K562 (cell line): ENCODE data around the gene DLGAP1. TPM values are rescaled to one million over a fixed set of nuclear protein-coding genes. Genes with fewer than 3 reads are reported as not detected.

Experiments used
- ATAC-seq: fragments of 200-7000 bp; cut with Tn5 transposase; 3 replicates; pipeline ENCODE4 v1.9.1; 2020; ENCODE audit warnings: moderate library complexity
- BruUV-seq: library from RNA; stranded (reverse); fragments of 400-500 nt; replicated peaks from 2 replicates; lab custom pipeline; 2021; lab: Mats Ljungman, UMichigan
- CTCF ChIA-PET: fragments of 300-600 bp; formaldehyde crosslinking; extraction: SDS; loops from one replicate; lab custom pipeline; 2021; ENCODE audit warnings: low intra/inter-chr PET ratio; lab: Yijun Ruan, JAX
- POLR2A ChIA-PET: fragments of 300-600, 350-650 bp; sonication (Branson Sonifier 250); formaldehyde crosslinking; extraction: SDS; loops from one replicate; lab custom pipeline; 2021; ENCODE audit warnings: antibody characterized with exemption, inconsistent platforms; lab: Yijun Ruan, JAX
- DNase-seq, 4 experiments: peaks; one replicate each; pipeline versions ENCODE4 v3.0.0 to v3.0.0-alpha.2; 2011 to 2018; ENCODE audit warnings: low spot score in 3 of 4, mixed read lengths in 3 of 4; ENCODE audit errors: extremely low read depth in 1 of 4
- FAIRE-seq: peaks from 2 replicates; lab custom pipeline; 2011; peaks lifted over from hg19 to GRCh38; lab: Jason Lieb, UNC
- H2AFZ ChIP-seq: 2 replicates; pipeline ENCODE4 v1.6.0; 2011; ENCODE audit warnings: low read depth, low read length, control low read depth, inconsistent platforms
- H3K27ac ChIP-seq: fragments of 200-600 bp; 3 replicates; pipeline ENCODE4 v1.8.0; 2011; ENCODE audit warnings: low read depth, mild to moderate bottlenecking, control low read depth, inconsistent platforms, low read length, moderate library complexity, mixed read lengths; ENCODE audit errors: extremely low read depth
- H3K27me3 ChIP-seq, 2 experiments: fragments of 300-600 bp in 1 of 2; 2 replicates in 1 of 2; 3 replicates in 1 of 2; pipeline versions ENCODE4 v1.6.0 to v1.8.0; 2011; ENCODE audit warnings: inconsistent platforms in 2 of 2, low read length in 2 of 2, mild to moderate bottlenecking in 1 of 2, mixed read lengths in 1 of 2, moderate library complexity in 1 of 2; ENCODE audit not compliant: control insufficient read depth in 2 of 2, insufficient read depth in 2 of 2
- H3K36me3 ChIP-seq: fragments of 300-600 bp; 3 replicates; pipeline ENCODE4 v1.8.0; 2011; ENCODE audit warnings: mild to moderate bottlenecking, low read length, inconsistent platforms; ENCODE audit not compliant: control insufficient read depth, insufficient read depth
- H3K4me1 ChIP-seq, 2 experiments: fragments of 200-600 bp in 1 of 2; replicated peaks in 1 of 2; 2 replicates in 1 of 2; 3 replicates in 1 of 2; pipeline versions ENCODE4 v1.5.1 to v1.8.0; 2011; ENCODE audit warnings: inconsistent platforms in 2 of 2, low read length in 2 of 2, mild to moderate bottlenecking in 1 of 2, mixed read lengths in 1 of 2, moderate library complexity in 1 of 2; ENCODE audit not compliant: control insufficient read depth in 2 of 2, insufficient read depth in 2 of 2
- H3K4me2 ChIP-seq: 2 replicates; pipeline ENCODE4 v1.6.1; 2011; ENCODE audit warnings: low read length, control low read depth, inconsistent platforms, mixed read lengths; ENCODE audit not compliant: insufficient read depth
- H3K4me3 ChIP-seq: fragments of 200-600 bp; sonication (generic), shearing (Covaris generic); 2 replicates; pipeline ENCODE4 v1.5.1; 2016; ENCODE audit warnings: control low read depth, inconsistent platforms
- H3K79me2 ChIP-seq: fragments of 200-600 bp; 3 replicates; pipeline ENCODE4 v1.8.0; 2011; ENCODE audit warnings: low read length, inconsistent platforms; ENCODE audit not compliant: control insufficient read depth, insufficient read depth
- H3K9ac ChIP-seq, 2 experiments: 2 replicates each; pipeline versions ENCODE4 v1.6.0 to v1.6.1; 2011; ENCODE audit warnings: low read depth in 2 of 2, low read length in 2 of 2, control low read depth in 1 of 2, inconsistent platforms in 1 of 2, mild to moderate bottlenecking in 1 of 2, mixed read lengths in 1 of 2; ENCODE audit not compliant: insufficient read depth in 1 of 2
- H3K9me1 ChIP-seq: one replicate; pipeline ENCODE4 v1.6.0; 2011; ENCODE audit warnings: inconsistent platforms, mild to moderate bottlenecking, low read length, moderate library complexity; ENCODE audit not compliant: control insufficient read depth, insufficient read depth
- H3K9me3 ChIP-seq: replicated peaks from 2 replicates; pipeline ENCODE4 v1.5.1; 2011; ENCODE audit warnings: low read depth, low read length, inconsistent platforms; ENCODE audit not compliant: control insufficient read depth, insufficient read depth
- H4K20me1 ChIP-seq: replicated peaks from 2 replicates; pipeline ENCODE4 v1.6.1; 2011; ENCODE audit warnings: low read length, inconsistent platforms, mixed read lengths; ENCODE audit not compliant: control insufficient read depth, insufficient read depth
- BRD9 ChIP-seq: fragments of 450-650 bp; IDR thresholded peaks from 2 replicates; pipeline ENCODE4 v1.6.1; 2018; ENCODE audit warnings: low read depth; ENCODE audit not compliant: partially characterized antibody
- DNMT1 ChIP-seq: fragments of 450-650 bp; IDR thresholded peaks from 2 replicates; pipeline ENCODE4 v1.6.1; 2016; ENCODE audit warnings: antibody characterized with exemption, mild to moderate bottlenecking
- EGR1 ChIP-seq: fragments of 450-650 bp; conservative IDR thresholded peaks from 2 replicates; pipeline ENCODE4 v1.6.1; 2017; ENCODE audit warnings: mild to moderate bottlenecking
- ETS1 ChIP-seq: conservative IDR thresholded peaks from 2 replicates; pipeline ENCODE4 v1.6.1; 2011; ENCODE audit warnings: low read depth, mild to moderate bottlenecking, low read length; ENCODE audit not compliant: control insufficient read depth
- KLF1 ChIP-seq: fragments of 450-650 bp; IDR thresholded peaks from 2 replicates; pipeline ENCODE4 v1.6.1; 2016; ENCODE audit warnings: missing genetic modification characterization, missing compliant biosample characterization
- MAFF ChIP-seq: IDR thresholded peaks from 2 replicates; pipeline ENCODE4 v1.6.1; 2012; ENCODE audit warnings: low read length, improper control_type of control experiment
- MECOM ChIP-seq: fragments of 250-450 bp; sonication (Bioruptor Pico); IDR thresholded peaks from 2 replicates; pipeline ENCODE4 v1.8.0; 2022; ENCODE audit warnings: inconsistent platforms
- NCOR1 ChIP-seq: fragments of 450-650 bp; IDR thresholded peaks from 2 replicates; pipeline ENCODE4 v1.6.1; 2016; ENCODE audit warnings: mild to moderate bottlenecking, moderate library complexity
- NEUROD1 ChIP-seq: fragments of 150-350 bp; IDR thresholded peaks from 2 replicates; pipeline ENCODE4 v1.6.1; 2014; ENCODE audit warnings: borderline replicate concordance, low read length, low read depth; ENCODE audit not compliant: partially characterized antibody
- OTX1 ChIP-seq: fragments of 450-650 bp; formaldehyde crosslinking; IDR thresholded peaks from 2 replicates; pipeline ENCODE4 v1.4.0; 2022; ENCODE audit warnings: mild to moderate bottlenecking
- PRMT5 ChIP-seq: sonication (generic); formaldehyde crosslinking; IDR thresholded peaks from 2 replicates; pipeline ENCODE4 v1.5.0; 2020; ENCODE audit warnings: missing genetic modification reagents
- U2AF2 ChIP-seq: fragments of 200-400 bp; formaldehyde crosslinking; optimal IDR thresholded peaks from 2 replicates; pipeline ENCODE3; 2017; ENCODE audit warnings: low read depth, mild to moderate bottlenecking, low read length
- ZNF311 ChIP-seq: fragments of 250-450 bp; sonication (Bioruptor Pico); IDR thresholded peaks from 2 replicates; pipeline ENCODE4 v1.4.0; 2020; ENCODE audit warnings: mild to moderate bottlenecking, moderate library complexity
- ZNF77 ChIP-seq: fragments of 250-450 bp; sonication (Bioruptor Pico); IDR thresholded peaks from 2 replicates; pipeline ENCODE4 v1.5.0; 2020
- WGBS: fragments of 100-300 bp; shearing (Covaris generic); methylation state at CpG from one replicate; pipeline ENCODE4 v1.1.6; 2016; ENCODE audit warnings: low coverage, mixed read lengths; ENCODE audit not compliant: insufficient coverage; ENCODE audit errors: missing lambda C conversion rate; 5-methylcytosine and 5-hydroxymethylcytosine counted together
- in situ Hi-C: fragments of 300-500 bp; cut with MboI; formaldehyde crosslinking; loops from 4 replicates; pipeline ENCODE4 v1.15.0; 2018; ENCODE audit warnings: inconsistent platforms, mixed read lengths
- intact Hi-C: fragments of 100-400 bp; cut with micrococcal nuclease; formaldehyde crosslinking; loops from 2 replicates; pipeline ENCODE4 v1.14.2; 2022
- polyA plus RNA-seq, 8 experiments: library from polyadenylated mRNA; depleted of rRNA in 4 of 8; stranded (reverse) in 5 of 8; unstranded in 3 of 8; fragments of >200 nt; fragmentation: Nextera tagmentation in 2 of 8; fragmentation: Illumina TruSeq in 1 of 8; extraction: Ambion mirVana in 2 of 8; extraction: Trizol in 1 of 8; gene quantifications; 2 replicates each; pipeline versions ENCODE4 v1.2.1 to v1.2.3, GENCODE V29; 2011 to 2014; ENCODE audit warnings: inconsistent platforms in 1 of 8, missing spikeins in 1 of 8
- total RNA-seq, 7 experiments: library from RNA; depleted of rRNA in 6 of 7; stranded (reverse); fragments of >200 nt in 6 of 7; fragmentation: Illumina TruSeq in 2 of 7; extraction: Trizol in 2 of 7; gene quantifications; 2 replicates each; pipeline versions ENCODE4 v1.2.1 to v1.2.3, GENCODE V29; 2011 to 2021; ENCODE audit warnings: low replicate concordance in 1 of 7
- TF ChIP-seq, protein P1 (sequence below), 2 experiments: fragments of 450-650 bp in 1 of 2; IDR thresholded peaks; 2 replicates each; pipeline ENCODE4 v1.6.1; 2011 to 2017; ENCODE audit warnings: low read depth in 2 of 2, antibody characterized with exemption in 1 of 2, borderline replicate concordance in 1 of 2, low read length in 1 of 2, mild to moderate bottlenecking in 1 of 2, mixed read lengths in 1 of 2; ENCODE audit not compliant: control insufficient read depth in 1 of 2
- TF ChIP-seq, protein P2 (sequence below): sonication (generic); formaldehyde crosslinking; IDR thresholded peaks from 2 replicates; pipeline ENCODE4 v1.8.0; 2022; ENCODE audit warnings: mild to moderate bottlenecking, missing genetic modification reagents, borderline replicate concordance

Gene DLGAP1
- total and polyA plus RNA-seq, 9 of the 15 experiments (the other 6 are each of a cell fraction or from before 2014, with no cell fraction given): 0.04 to 0.22 (median 0.08) TPM

DNA sequence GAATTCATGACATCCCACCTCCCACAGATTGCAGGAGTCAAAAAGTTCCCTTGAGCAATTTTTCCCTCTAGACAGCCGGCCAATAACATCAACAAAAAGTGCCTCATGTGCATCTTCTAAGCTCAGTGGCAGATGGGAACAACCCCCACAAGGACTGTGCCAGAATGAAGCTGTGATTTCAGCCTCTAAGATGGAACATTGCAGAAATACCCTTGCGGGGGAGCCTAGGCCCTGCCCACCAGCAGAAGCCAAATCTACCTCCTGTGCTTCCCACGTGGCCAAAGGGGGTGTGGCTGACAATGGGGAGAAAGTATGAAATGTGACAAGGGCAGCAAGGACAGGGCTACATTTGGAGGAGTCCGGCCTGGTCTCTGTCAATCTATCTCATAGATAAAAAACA is 522.8 kb downstream of the DLGAP1 start (continued):
- TF ChIP-seq, protein P1, sequence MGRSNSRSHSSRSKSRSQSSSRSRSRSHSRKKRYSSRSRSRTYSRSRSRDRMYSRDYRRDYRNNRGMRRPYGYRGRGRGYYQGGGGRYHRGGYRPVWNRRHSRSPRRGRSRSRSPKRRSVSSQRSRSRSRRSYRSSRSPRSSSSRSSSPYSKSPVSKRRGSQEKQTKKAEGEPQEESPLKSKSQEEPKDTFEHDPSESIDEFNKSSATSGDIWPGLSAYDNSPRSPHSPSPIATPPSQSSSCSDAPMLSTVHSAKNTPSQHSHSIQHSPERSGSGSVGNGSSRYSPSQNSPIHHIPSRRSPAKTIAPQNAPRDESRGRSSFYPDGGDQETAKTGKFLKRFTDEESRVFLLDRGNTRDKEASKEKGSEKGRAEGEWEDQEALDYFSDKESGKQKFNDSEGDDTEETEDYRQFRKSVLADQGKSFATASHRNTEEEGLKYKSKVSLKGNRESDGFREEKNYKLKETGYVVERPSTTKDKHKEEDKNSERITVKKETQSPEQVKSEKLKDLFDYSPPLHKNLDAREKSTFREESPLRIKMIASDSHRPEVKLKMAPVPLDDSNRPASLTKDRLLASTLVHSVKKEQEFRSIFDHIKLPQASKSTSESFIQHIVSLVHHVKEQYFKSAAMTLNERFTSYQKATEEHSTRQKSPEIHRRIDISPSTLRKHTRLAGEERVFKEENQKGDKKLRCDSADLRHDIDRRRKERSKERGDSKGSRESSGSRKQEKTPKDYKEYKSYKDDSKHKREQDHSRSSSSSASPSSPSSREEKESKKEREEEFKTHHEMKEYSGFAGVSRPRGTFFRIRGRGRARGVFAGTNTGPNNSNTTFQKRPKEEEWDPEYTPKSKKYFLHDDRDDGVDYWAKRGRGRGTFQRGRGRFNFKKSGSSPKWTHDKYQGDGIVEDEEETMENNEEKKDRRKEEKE (IDR thresholded peaks at IDR 0.05; ENCODE audit: borderline replicate concordance in 1 of 2, control insufficient read depth in 1 of 2, low read depth in 2 of 2, low read length in 1 of 2): no peak
- TF ChIP-seq EGR1: no peak

- POLR2A ChIA-PET: interaction anchor here (0.6 to 1.8 kb wide), 3 partner anchors 10 to 478 kb away, joined by 3 to 6 read pairs (median 3); no protein-coding TSS in a partner anchor
- FAIRE-seq: no peak
Observed at GRCh38 chr18:3931542-3932112, 523.5 kb downstream of the DLGAP1 start.

More at GRCh38 chr18:3931542-3932112, 523.5 kb downstream of the DLGAP1 start:
- no peak for TF ChIP-seq ETS1
- TF ChIP-seq DNMT1: no peak
- TF ChIP-seq MECOM (CRISPR knock-in tag): no peak
- TF ChIP-seq NCOR1: no peak
- TF ChIP-seq NEUROD1: no peak
- no peak for TF ChIP-seq PRMT5 (CRISPR knock-in tag)
- TF ChIP-seq U2AF2: no peak
- TF ChIP-seq, protein P2, sequence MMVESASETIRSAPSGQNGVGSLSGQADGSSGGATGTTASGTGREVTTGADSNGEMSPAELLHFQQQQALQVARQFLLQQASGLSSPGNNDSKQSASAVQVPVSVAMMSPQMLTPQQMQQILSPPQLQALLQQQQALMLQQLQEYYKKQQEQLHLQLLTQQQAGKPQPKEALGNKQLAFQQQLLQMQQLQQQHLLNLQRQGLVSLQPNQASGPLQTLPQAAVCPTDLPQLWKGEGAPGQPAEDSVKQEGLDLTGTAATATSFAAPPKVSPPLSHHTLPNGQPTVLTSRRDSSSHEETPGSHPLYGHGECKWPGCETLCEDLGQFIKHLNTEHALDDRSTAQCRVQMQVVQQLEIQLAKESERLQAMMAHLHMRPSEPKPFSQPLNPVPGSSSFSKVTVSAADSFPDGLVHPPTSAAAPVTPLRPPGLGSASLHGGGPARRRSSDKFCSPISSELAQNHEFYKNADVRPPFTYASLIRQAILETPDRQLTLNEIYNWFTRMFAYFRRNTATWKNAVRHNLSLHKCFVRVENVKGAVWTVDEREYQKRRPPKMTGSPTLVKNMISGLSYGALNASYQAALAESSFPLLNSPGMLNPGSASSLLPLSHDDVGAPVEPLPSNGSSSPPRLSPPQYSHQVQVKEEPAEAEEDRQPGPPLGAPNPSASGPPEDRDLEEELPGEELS: no peak
- TF ChIP-seq MAFF: no peak
- no peak for TF ChIP-seq ZNF77 (CRISPR knock-in tag)
- TF ChIP-seq BRD9: no peak
- TF ChIP-seq ZNF311 (CRISPR knock-in tag): no peak
- no peak for TF ChIP-seq KLF1 (tag)
- no peak for TF ChIP-seq OTX1 (CRISPR knock-in tag)
- Histone ChIP-seq H4K20me1 (no peaks in the 10 kb centered on the region), H3K4me1 (no peaks in the 10 kb centered on the region), H3K4me3 (no peak overlapping the region), H3K79me2 (no peaks in the 10 kb centered on the region), H3K9me1 (no peaks in the 10 kb centered on the region), H2AFZ (no peak overlapping the region), H3K27ac (no peak overlapping the region), H3K27me3 (0 out of 5 replicates have a peak, but pooled peaks cover 0 to 5% of the 10 kb centered on the region in 2 experiments), H3K9me3 (no peaks in the 10 kb centered on the region), H3K36me3 (no peaks in the 10 kb centered on the region), H3K4me2 (no peak overlapping the region), H3K9ac (no peak overlapping the region)
- ATAC-seq (no peak), DNase-seq (no peak)
- CTCF ChIA-PET: no interaction called here
- in situ Hi-C loops: no loop called here
- BruUV-seq: no TSS peak
- intact Hi-C loops: no loop called here
- 1% methylated on average over 4 of the region's 4 CpGs for WGBS
